ENCODE measurements around the gene PDE4D. TPM values are rescaled to one million over a fixed set of nuclear protein-coding genes. Genes with fewer than 3 reads are reported as not detected.

The PDE4D gene
- total and polyA plus RNA-seq, 2 donors (not counting 1 experiment from before 2014, with no cell fraction given) = 14.9 to 171 TPM

GRCh38 chr5:59840200-59840601 lies 53.3 kb downstream of the PDE4D start:
- Mint-ChIP-seq H3K27ac (no peak overlapping the region), H3K27me3 (peaks cover 10% of the 10 kb centered on the region), H3K9me3 (ENCODE audit: insufficient read depth) (no peaks in the 10 kb centered on the region), H3K4me3 (no peak overlapping the region), H3K4me1 (no peaks in the 10 kb centered on the region)
- ATAC-seq (ENCODE audit: low read depth) = no peak
- TF ChIP-seq EZH2 (IDR thresholded peaks at IDR 0.05; ENCODE audit: borderline replicate concordance, insufficient read depth, low read depth, low read length, poor library complexity, severe bottlenecking) = no peak
- no peak for TF ChIP-seq CTCF (IDR thresholded peaks at IDR 0.05)
- Histone ChIP-seq H3K27ac (ENCODE audit: low read length in 2 of 2) (no peak overlapping the region), H3K4me3 (ENCODE audit: control extremely low read depth in 1 of 5, extremely low read depth in 1 of 5, insufficient read depth in 1 of 5, low read depth in 2 of 5, low read length in 4 of 5) (no peak overlapping the region), H2AFZ (ENCODE audit: insufficient read depth, low read depth, low read length, poor library complexity, severe bottlenecking) (no peak overlapping the region), H3K9me3 (ENCODE audit: control extremely low read depth in 1 of 3, control insufficient read depth in 2 of 3, insufficient read depth in 1 of 3, low read length in 2 of 3) (no peaks in the 10 kb centered on the region), H3K79me2 (ENCODE audit: control insufficient read depth, insufficient read depth, low read length) (no peaks in the 10 kb centered on the region), H4K20me1 (ENCODE audit: control insufficient read depth, insufficient read depth, low read length, poor library complexity, severe bottlenecking) (no peaks in the 10 kb centered on the region), H3K9ac (ENCODE audit: low read length) (no peak overlapping the region), H3K4me1 (ENCODE audit: control insufficient read depth in 2 of 2, insufficient read depth in 2 of 2, low read length in 2 of 2) (no peaks in the 10 kb centered on the region), H3K36me3 (replicated peaks in 1 of 2; ENCODE audit: control extremely low read depth in 1 of 2, control insufficient read depth in 1 of 2, extremely low read depth in 1 of 2, insufficient read depth in 2 of 2, low read length in 1 of 2) (no peaks in the 10 kb centered on the region), H3K27me3 (replicated peaks in 1 of 4; ENCODE audit: control extremely low read depth in 1 of 4, control insufficient read depth in 3 of 4, insufficient read depth in 4 of 4, low read length in 3 of 4) (no peaks in the 10 kb centered on the region), H3K4me2 (replicated peaks; ENCODE audit: low read depth, low read length, poor library complexity, severe bottlenecking) (no peak overlapping the region)
- WGBS (ENCODE audit: insufficient coverage) = 80% methylated on average over 1 of the region's 3 CpGs
- no peak for DNase-seq
- ChIA-PET CTCF (no interaction called here), POLR2A (no interaction called here)
- intact Hi-C loops (cut with micrococcal nuclease) = no loop called here

- Histone ChIP-seq H3K79me2 (ENCODE audit: control insufficient read depth, insufficient read depth, low read length) (no peaks in the 10 kb centered on the region), H2AFZ (ENCODE audit: insufficient read depth, low read depth, low read length, poor library complexity, severe bottlenecking) (no peak overlapping the region), H3K27me3 (replicated peaks in 1 of 4; ENCODE audit: control extremely low read depth in 1 of 4, control insufficient read depth in 3 of 4, insufficient read depth in 4 of 4, low read length in 3 of 4) (no peaks in the 10 kb centered on the region), H3K9ac (ENCODE audit: low read length) (no peak overlapping the region), H4K20me1 (ENCODE audit: control insufficient read depth, insufficient read depth, low read length, poor library complexity, severe bottlenecking) (no peaks in the 10 kb centered on the region), H3K4me3 (ENCODE audit: control extremely low read depth in 1 of 5, extremely low read depth in 1 of 5, insufficient read depth in 1 of 5, low read depth in 2 of 5, low read length in 4 of 5) (no peak overlapping the region), H3K4me1 (ENCODE audit: control insufficient read depth in 2 of 2, insufficient read depth in 2 of 2, low read length in 2 of 2) (no peaks in the 10 kb centered on the region), H3K9me3 (ENCODE audit: control extremely low read depth in 1 of 3, control insufficient read depth in 2 of 3, insufficient read depth in 1 of 3, low read length in 2 of 3) (no peaks in the 10 kb centered on the region), H3K36me3 (replicated peaks in 1 of 2; ENCODE audit: control extremely low read depth in 1 of 2, control insufficient read depth in 1 of 2, extremely low read depth in 1 of 2, insufficient read depth in 2 of 2, low read length in 1 of 2) (no peaks in the 10 kb centered on the region), H3K4me2 (replicated peaks; ENCODE audit: low read depth, low read length, poor library complexity, severe bottlenecking) (no peak overlapping the region), H3K27ac (ENCODE audit: low read length in 2 of 2) (no peak overlapping the region)
- TF ChIP-seq CTCF (IDR thresholded peaks at IDR 0.05) = no peak
- no peak for TF ChIP-seq EZH2 (IDR thresholded peaks at IDR 0.05; ENCODE audit: borderline replicate concordance, insufficient read depth, low read depth, low read length, poor library complexity, severe bottlenecking)
- POLR2A ChIA-PET = no interaction called here
- ATAC-seq (ENCODE audit: low read depth) (no peak), DNase-seq (no peak)
- intact Hi-C loops (cut with micrococcal nuclease) = no loop called here
- CTCF ChIA-PET = no interaction called here
- Mint-ChIP-seq H3K9me3 (ENCODE audit: insufficient read depth) (no peaks in the 10 kb centered on the region), H3K4me3 (no peak overlapping the region), H3K27me3 (peaks cover 10% of the 10 kb centered on the region), H3K4me1 (no peaks in the 10 kb centered on the region), H3K27ac (no peak overlapping the region)
- WGBS (ENCODE audit: insufficient coverage) = 100% methylated on average over 2 of the region's 2 CpGs
These were observed 54.5 kb downstream of the PDE4D start for GRCh38 chr5:59838989-59839388.
